HG03469 (cell line): ENCODE results near the gene CHST9.

ENCODE experiments used
- ATAC-seq: cut with Tn5 transposase; IDR thresholded peaks from one replicate; pipeline ENCODE4 v1.9.1; 2021; ENCODE audit warnings: mild to moderate bottlenecking, moderate library complexity, moderate number of reproducible peaks; ENCODE audit not compliant: unreplicated experiment

Gene CHST9

DNA sequence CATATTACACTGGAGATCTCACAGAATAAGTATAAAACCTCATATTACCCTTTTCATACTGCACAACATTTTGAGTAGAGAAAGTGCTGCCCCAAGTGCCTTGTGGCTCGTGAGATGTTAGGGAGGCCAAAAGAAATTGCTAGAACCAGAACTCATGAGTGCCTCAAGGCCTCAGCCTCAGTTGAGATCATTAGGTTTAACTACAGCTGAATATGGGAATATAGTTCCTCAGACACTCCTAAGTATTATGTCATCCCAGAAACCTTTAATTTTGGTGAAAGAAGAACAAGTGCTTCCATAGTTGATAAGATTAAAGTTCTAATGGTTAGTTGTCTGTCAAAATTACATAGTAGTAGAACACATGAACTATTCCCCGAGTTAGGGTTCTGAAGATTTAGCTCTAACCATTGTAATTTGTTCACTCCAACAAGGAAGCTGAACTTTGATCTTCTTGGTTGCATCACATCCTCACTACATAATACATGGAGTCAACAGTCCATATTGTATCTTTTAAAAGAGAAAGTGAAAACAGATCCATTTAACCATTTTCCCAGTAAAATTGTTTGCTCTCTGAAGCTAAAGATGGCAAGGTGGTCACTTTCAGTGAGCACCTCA lies 310.0 kb downstream of the CHST9 start:
- no peak for ATAC-seq

DNA sequence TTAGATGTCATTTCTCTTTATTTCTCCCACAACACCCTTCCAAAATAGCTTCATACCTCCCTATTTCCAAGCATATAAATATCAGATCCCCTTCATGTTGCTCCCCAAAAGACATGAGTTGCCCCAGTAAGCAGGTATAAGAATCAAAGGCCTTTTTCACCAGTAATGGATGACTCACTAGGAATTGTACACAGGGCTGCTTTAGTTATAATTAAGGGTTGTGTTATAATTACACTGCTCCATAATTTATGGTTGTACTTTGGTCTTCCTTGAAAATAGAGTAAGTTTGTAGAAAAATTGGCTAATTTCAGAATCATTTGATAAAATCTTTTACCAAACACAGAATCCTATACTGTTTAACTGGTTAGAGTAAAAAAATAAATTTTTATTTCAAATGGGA lies 310.8 kb downstream of the CHST9 start:
- ATAC-seq, result no peak

GRCh38 chr18:26869640-26870039 lies 315.5 kb downstream of the CHST9 start:
- no peak for ATAC-seq

DNA sequence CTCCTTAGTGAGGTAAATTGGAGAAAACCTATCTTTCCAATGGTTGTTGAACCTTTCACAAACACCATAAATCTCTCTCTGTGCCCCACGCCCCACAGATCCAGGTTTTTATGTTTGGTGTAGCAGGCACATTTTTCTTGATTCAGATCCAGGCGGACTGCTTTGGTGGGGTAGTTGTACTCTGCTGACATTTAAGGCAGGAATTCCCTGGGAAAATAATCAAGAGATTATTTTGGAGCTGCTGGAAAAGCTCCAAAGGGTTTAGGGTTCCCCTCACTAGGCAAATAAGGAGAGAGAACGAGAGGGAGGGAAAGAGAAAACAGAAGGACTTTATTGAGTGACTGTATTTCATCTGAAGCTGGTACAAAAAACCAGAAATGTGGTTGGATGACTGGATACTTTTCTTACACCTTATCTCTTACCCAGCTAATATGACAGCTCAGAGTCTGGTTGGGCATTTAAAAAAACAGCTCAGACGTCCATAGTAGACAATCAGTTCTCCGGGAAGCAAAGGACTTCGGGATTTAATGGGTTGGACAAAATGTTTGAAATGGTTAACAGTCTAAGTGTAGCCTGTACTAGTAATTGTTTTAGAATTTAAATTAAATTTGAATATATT lies 316.0 kb downstream of the CHST9 start:
- no peak for ATAC-seq

- ATAC-seq, result no peak
Observed at GRCh38 chr18:26867471-26867870, 317.6 kb downstream of the CHST9 start.

GRCh38 chr18:26865557-26865956 lies 319.6 kb downstream of the CHST9 start, which contains the start of gene AQP4:
Gene AQP4, minus strand, starts transcription at chr18:26865707. Its CDS starts 18 bp downstream, at chr18:26865689.
- no peak for ATAC-seq

DNA sequence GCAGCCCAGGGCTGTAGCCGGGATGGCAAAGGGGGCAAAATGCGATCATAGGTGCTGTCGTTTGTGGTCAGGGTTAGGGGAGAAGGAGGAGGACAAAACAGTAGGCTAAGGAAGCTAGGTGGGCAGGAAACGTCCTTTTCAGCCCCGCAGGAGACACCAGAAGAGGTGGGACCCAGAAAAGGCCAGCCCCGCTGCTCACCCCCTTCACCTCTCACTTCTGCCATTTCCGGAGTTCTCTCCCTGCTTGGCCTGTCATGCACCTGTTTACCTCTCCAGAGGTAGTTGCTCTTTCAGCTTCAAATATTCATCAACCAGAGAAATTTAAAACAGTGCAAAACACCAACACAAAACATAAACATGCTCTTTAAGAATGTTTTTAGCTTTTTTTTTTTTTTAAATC lies 320.4 kb downstream of the CHST9 start:
- ATAC-seq, result no peak

DNA sequence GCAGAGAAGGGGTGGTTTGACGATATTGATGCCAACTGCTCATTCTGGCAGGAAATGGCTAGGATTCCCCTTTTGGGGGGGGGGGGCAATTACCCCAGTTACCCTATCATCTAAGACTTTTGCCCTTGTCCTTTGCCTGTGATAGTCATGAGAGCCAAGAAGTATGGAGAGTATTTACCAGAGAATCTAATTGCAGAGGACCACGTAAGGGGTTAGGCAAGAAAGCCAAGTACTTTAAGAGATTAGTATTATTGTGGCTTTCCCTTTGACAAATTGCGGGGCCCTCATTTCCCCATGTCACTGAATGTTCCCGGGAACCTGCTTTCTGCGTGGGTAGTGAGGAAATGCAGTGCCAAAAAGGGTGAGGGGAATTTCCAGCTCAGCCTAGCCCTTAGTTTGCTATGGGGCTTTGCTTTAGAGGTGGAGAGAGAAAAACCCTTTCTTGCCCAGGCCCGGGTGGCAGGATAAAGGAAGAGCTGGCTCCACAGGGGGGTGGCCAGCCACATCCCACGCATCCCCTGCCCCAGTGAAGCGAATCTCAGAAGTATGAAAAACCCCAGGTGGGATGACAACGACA lies 321.1 kb downstream of the CHST9 start:
- no peak for ATAC-seq

DNA sequence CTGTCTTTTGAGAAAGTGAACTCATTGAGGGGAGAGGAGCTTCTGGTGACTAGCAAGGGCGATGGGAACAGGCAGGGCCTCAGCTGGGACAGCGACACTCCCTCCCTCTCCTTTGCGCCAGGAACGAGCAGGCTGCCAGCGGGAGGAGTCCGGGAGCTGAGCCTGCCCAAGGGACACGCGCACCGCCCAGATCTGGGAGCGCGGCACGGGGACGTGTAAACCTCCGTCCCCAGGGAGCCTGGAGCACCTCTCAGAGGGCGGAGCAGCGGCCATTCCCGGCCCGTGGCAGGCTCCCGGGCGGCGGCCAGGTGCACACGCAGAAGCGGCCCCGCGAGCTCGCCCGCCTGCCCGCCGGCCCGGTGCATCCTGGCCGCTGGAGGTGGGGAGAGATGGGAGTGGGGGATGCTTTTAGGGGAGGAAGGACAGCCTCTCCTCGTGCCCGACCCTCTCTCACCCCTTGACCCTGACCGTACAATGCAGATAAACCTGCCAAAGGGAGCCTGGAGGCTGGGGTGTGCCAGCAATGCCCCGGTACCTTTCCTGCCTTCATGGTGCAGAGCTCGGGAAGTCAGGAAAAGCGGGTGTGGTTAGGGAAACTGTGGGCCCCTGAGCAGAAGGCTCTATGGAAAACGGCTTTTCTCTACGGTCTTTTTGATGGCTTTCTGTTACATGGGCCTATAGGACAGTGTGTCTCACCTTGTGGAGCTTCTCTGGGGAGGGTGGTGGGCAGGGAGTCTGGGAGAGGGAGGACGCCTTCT lies 321.8 kb downstream of the CHST9 start:
- no peak for ATAC-seq

- no peak for ATAC-seq
Observed at GRCh38 chr18:26862084-26862483, 323.0 kb downstream of the CHST9 start.
